ENCODE measurements around the gene PLEKHA1.

The PLEKHA1 gene

DNA sequence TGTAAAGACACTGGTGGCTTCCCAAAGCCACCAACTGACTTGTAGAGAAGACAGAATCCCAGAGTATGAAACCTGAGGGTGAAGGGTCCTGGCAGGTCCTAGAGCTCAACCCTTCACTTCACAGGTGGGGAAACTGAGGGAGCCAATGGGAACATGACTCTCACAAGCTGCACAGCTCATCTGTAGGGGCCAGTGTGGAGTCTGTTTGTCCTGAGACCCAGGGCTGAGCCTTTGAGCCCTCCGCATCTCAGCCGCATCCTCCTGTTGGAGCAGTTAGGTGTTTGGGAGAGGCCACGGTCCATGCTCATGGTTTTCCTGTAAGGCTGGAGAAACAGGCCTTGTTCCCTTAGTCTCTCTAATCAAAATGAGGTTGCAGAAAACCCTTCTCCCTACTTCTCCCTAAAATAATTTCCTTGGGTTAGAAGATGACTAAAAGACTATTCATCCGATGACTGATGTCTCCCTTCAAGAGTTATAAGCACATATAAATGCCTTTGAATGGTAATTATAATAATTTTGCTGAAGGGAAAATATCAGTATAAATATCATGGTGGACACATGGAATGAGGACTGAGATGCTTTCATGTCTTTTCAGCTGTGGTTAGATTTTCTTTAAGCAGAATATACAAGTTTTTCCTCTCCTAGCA lies 97.1 kb downstream of the PLEKHA1 start:
- no peaks in the 10 kb centered on the region for H3K9me3 ChIP-seq (ENCODE audit: control insufficient read depth in 5 of 5, low read length in 5 of 5)
- H3K4me3 ChIP-seq (ENCODE audit: low read depth in 1 of 5, low read length in 5 of 5), result no peak overlapping the region
- no peak overlapping the region for H3K27ac ChIP-seq (ENCODE audit: low read depth, low read length)
- peaks cover 0 to 3% (median 0%) of the 10 kb centered on the region in 5 donors for H3K36me3 ChIP-seq (ENCODE audit: control insufficient read depth in 5 of 5, insufficient read depth in 5 of 5, low read length in 5 of 5)
- no peaks in the 10 kb centered on the region for H3K27me3 ChIP-seq (ENCODE audit: control insufficient read depth in 5 of 5, insufficient read depth in 4 of 5, low read length in 5 of 5)
- no peak overlapping the region for H3K9ac ChIP-seq (ENCODE audit: low read length in 5 of 5)
- H3K4me1 ChIP-seq (ENCODE audit: control insufficient read depth in 5 of 5, insufficient read depth in 5 of 5, low read length in 5 of 5), result peaks cover 22 to 50% (median 44%) of the 10 kb centered on the region in 5 donors

DNA sequence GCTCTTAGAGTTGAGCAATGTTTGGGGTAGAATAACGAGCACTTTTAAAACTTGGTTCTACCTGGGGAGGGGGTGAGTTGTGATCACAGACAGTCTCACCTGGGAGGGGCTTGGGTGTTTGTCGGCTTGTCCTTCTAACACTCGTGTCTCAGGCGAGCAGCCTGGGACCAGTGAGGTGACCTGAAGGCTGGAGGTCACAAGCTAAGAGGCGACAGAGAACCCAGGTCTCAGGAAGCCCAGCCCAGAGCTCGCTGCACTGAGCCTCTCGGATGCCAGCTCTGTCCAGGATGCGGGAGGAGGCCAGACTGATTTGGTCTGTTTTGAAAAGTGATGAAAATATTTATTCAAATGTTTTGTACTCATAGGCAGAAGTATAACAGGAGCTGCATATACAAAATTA lies 98.6 kb downstream of the PLEKHA1 start:
- no peak overlapping the region for H3K27ac ChIP-seq (ENCODE audit: low read depth, low read length)
- H3K9me3 ChIP-seq (ENCODE audit: control insufficient read depth in 5 of 5, low read length in 5 of 5), result no peaks in the 10 kb centered on the region
- H3K4me1 ChIP-seq (ENCODE audit: control insufficient read depth in 5 of 5, insufficient read depth in 5 of 5, low read length in 5 of 5), result peaks cover 22 to 46% (median 44%) of the 10 kb centered on the region in 5 donors
- H3K9ac ChIP-seq (ENCODE audit: low read length in 5 of 5), result no peak overlapping the region
- H3K36me3 ChIP-seq (ENCODE audit: control insufficient read depth in 5 of 5, insufficient read depth in 5 of 5, low read length in 5 of 5), result no peaks in the 10 kb centered on the region
- no peak overlapping the region for H3K4me3 ChIP-seq (ENCODE audit: low read depth in 1 of 5, low read length in 5 of 5)
- no peaks in the 10 kb centered on the region for H3K27me3 ChIP-seq (ENCODE audit: control insufficient read depth in 5 of 5, insufficient read depth in 4 of 5, low read length in 5 of 5)

DNA sequence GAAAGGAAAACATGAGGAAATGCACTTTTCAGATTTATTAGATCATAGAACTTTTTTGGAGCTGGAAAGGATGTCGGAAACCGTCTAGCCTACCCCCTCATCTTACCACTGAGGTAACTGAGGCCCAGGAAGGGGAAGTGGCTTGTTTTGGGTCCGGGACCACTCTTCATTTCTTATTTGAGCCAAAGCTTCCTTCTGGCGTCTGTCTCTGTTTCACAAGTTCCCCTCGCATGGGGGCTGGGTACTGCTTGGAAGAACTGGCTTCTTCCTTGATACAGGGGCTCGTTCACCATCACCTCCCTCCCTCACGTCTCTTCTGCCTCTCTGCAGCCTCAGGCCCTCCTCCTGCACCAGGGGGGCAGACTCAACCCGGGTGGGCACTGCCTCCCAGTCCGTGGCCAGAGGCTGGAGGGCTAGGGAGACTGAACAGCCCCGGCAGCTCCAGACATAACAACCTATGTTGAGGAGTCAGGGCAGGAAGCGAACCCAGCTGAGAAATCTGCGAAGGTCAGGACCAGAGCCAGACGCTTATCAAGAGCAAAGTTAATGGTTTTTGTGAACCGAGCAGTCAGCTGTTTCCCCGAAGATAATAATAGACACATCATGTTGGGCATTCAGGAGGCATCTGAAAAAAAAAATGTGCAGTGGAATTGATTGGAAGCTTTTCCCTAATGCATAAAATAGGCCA lies 99.8 kb downstream of the PLEKHA1 start:
- H3K27ac ChIP-seq (ENCODE audit: low read depth, low read length), result peak overlapping the region; percentile 30
- no peaks in the 10 kb centered on the region for H3K36me3 ChIP-seq (ENCODE audit: control insufficient read depth in 5 of 5, insufficient read depth in 5 of 5, low read length in 5 of 5)
- no peaks in the 10 kb centered on the region for H3K9me3 ChIP-seq (ENCODE audit: control insufficient read depth in 5 of 5, low read length in 5 of 5)
- peaks cover 15 to 37% (median 35%) of the 10 kb centered on the region in 5 donors for H3K4me1 ChIP-seq (ENCODE audit: control insufficient read depth in 5 of 5, insufficient read depth in 5 of 5, low read length in 5 of 5)
- H3K27me3 ChIP-seq (ENCODE audit: control insufficient read depth in 5 of 5, insufficient read depth in 4 of 5, low read length in 5 of 5), result no peaks in the 10 kb centered on the region
- H3K9ac ChIP-seq (ENCODE audit: low read length in 5 of 5), result no peak overlapping the region
- peak overlapping the region in 2 of 5 donors; percentile 32 to 38 for H3K4me3 ChIP-seq (ENCODE audit: low read depth in 1 of 5, low read length in 5 of 5)

DNA sequence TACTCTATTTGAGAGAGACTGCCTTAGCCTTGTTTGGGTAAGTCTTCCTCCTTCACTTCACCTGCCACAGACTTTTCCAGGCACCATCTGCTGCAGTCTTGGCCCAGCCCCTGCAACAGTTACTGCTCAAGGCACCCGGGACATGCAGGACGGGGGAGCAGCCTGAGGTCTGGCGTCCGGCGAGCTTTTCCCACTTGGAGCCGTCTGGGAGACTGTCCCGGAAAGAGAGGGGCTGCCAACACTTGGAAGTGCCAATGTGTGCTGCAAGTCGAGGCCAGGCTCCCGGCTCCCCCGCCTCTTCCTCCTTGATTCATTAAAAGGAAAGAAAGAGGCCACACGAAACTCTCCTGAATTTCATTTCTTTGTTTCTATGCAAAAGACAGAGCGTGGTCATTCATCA lies 100.6 kb downstream of the PLEKHA1 start:
- peak overlapping the region in 3 of 5 donors; percentile 18 to 38 (median 22) for H3K4me3 ChIP-seq (ENCODE audit: low read depth in 1 of 5, low read length in 5 of 5)
- H3K4me1 ChIP-seq (ENCODE audit: control insufficient read depth in 5 of 5, insufficient read depth in 5 of 5, low read length in 5 of 5), result peaks cover 13 to 34% (median 29%) of the 10 kb centered on the region in 5 donors
- no peak overlapping the region for H3K9ac ChIP-seq (ENCODE audit: low read length in 5 of 5)
- H3K27me3 ChIP-seq (ENCODE audit: control insufficient read depth in 5 of 5, insufficient read depth in 4 of 5, low read length in 5 of 5), result no peaks in the 10 kb centered on the region
- no peaks in the 10 kb centered on the region for H3K36me3 ChIP-seq (ENCODE audit: control insufficient read depth in 5 of 5, insufficient read depth in 5 of 5, low read length in 5 of 5)
- H3K27ac ChIP-seq (ENCODE audit: low read depth, low read length), result peak overlapping the region; percentile 30
- no peaks in the 10 kb centered on the region for H3K9me3 ChIP-seq (ENCODE audit: control insufficient read depth in 5 of 5, low read length in 5 of 5)

DNA sequence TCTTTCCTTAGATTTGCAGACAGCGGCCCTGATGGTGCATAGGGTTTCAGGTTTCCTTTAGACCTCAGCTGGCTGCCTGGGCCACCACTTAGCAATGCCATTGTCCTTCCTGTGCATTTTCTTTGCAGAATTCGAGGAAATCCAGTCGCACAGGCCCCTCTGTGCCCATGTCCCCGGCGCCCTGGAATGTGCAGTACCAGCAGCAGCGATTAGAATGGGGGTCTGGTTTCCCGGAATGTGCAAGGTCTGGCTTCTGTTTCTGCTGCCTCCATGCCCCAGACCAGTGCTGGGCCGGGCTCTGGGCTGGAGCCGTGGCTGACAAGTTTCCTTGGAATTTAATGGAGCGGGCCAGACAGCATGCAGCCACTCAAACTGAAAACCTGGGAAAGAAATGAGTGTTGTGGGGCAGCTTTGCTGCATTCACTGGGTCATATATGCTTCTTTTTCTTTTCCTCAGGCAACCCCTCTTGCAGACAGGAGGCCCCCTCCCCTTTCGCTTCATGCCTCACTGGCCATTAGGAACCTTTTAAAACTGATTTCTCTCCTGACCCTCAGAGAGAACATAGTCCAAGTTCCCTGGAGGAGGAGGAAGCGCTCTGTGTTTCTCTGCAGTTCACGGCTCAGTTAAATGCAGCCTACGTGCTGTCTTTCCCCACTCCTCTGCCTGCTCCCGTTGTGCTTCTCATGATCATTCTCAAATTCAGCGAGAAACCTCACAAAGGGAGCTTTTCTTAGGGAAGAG lies 101.3 kb downstream of the PLEKHA1 start:
- Histone ChIP-seq H3K27ac (ENCODE audit: low read depth, low read length) (peak overlapping the region; percentile 30), H3K9ac (ENCODE audit: low read length in 5 of 5) (no peak overlapping the region), H3K9me3 (ENCODE audit: control insufficient read depth in 5 of 5, low read length in 5 of 5) (no peaks in the 10 kb centered on the region), H3K27me3 (ENCODE audit: control insufficient read depth in 5 of 5, insufficient read depth in 4 of 5, low read length in 5 of 5) (no peaks in the 10 kb centered on the region), H3K4me1 (ENCODE audit: control insufficient read depth in 5 of 5, insufficient read depth in 5 of 5, low read length in 5 of 5) (peaks cover 13 to 34% (median 29%) of the 10 kb centered on the region in 5 donors), H3K36me3 (ENCODE audit: control insufficient read depth in 5 of 5, insufficient read depth in 5 of 5, low read length in 5 of 5) (no peaks in the 10 kb centered on the region), H3K4me3 (ENCODE audit: low read depth in 1 of 5, low read length in 5 of 5) (no peak overlapping the region)

DNA sequence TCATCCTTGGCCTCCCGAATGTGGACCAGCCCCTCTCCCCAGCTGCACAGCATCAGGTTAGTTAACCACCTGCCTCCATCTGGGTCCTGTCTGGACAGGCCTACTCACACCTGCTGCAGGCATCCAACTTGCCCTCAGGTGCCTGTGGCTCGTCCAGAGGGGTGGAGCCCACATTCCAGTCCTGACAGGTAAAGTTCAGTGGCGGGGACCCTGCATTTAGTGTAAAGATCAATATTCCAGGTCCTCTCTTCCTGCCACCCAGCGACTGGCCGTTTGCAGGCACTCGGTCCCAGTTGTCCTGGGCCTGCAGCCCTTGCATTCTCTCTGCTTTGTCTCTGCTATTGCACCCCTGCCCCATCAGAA lies 101.8 kb downstream of the PLEKHA1 start:
- Histone ChIP-seq H3K4me3 (ENCODE audit: low read depth in 1 of 5, low read length in 5 of 5) (no peak overlapping the region), H3K36me3 (ENCODE audit: control insufficient read depth in 5 of 5, insufficient read depth in 5 of 5, low read length in 5 of 5) (no peaks in the 10 kb centered on the region), H3K27ac (ENCODE audit: low read depth, low read length) (no peak overlapping the region), H3K27me3 (ENCODE audit: control insufficient read depth in 5 of 5, insufficient read depth in 4 of 5, low read length in 5 of 5) (no peaks in the 10 kb centered on the region), H3K4me1 (ENCODE audit: control insufficient read depth in 5 of 5, insufficient read depth in 5 of 5, low read length in 5 of 5) (peaks cover 13 to 37% (median 33%) of the 10 kb centered on the region in 5 donors), H3K9ac (ENCODE audit: low read length in 5 of 5) (no peak overlapping the region), H3K9me3 (ENCODE audit: control insufficient read depth in 5 of 5, low read length in 5 of 5) (no peaks in the 10 kb centered on the region)

DNA sequence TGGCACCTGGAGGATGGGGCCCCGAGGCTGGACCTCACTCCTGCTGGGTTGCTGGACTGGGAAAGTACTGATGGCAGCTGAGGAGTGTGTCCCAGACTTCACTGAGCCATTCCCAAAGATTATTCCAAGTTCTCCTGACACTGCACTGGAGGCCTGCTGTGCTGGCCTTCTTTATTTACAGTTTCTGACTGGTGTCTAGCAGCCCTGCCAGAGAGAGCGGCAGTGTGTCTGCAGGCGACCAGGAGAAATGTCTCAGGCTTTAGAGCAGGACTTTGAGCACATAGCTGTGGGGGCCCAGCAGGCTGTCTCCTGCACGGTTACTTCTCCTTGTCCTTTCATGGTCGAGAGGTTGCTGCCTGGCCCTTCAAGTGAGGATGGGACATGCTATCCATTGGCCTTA lies 102.9 kb downstream of the PLEKHA1 start:
- Histone ChIP-seq H3K27ac (ENCODE audit: low read depth, low read length) (no peak overlapping the region), H3K9me3 (ENCODE audit: control insufficient read depth in 5 of 5, low read length in 5 of 5) (no peaks in the 10 kb centered on the region), H3K27me3 (ENCODE audit: control insufficient read depth in 5 of 5, insufficient read depth in 4 of 5, low read length in 5 of 5) (no peaks in the 10 kb centered on the region), H3K4me3 (ENCODE audit: low read depth in 1 of 5, low read length in 5 of 5) (no peak overlapping the region), H3K4me1 (ENCODE audit: control insufficient read depth in 5 of 5, insufficient read depth in 5 of 5, low read length in 5 of 5) (peaks cover 13 to 37% (median 35%) of the 10 kb centered on the region in 5 donors), H3K36me3 (ENCODE audit: control insufficient read depth in 5 of 5, insufficient read depth in 5 of 5, low read length in 5 of 5) (no peaks in the 10 kb centered on the region), H3K9ac (ENCODE audit: low read length in 5 of 5) (no peak overlapping the region)

DNA sequence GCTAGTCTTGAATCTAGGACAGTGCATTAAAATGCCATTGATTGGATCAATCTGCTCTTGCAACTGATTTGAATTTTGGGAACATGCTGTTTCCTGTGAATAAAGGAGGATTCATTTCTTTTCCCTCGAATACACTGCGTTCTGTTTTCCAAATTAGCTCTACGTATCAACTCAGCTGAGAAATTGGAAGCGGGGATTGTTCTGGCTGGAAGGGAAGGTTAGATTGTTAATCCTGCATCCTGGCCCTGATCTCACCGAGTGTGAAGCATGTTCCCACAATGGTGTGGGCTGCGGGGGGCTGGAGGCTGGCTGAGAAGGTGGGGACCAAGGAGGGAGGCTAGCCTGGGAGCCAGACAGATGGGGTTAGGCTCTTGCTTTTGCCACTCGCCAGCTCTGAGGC lies 104.5 kb downstream of the PLEKHA1 start:
- Histone ChIP-seq H3K4me3 (ENCODE audit: low read depth in 1 of 5, low read length in 5 of 5) (no peak overlapping the region), H3K27me3 (ENCODE audit: control insufficient read depth in 5 of 5, insufficient read depth in 4 of 5, low read length in 5 of 5) (no peaks in the 10 kb centered on the region), H3K9me3 (ENCODE audit: control insufficient read depth in 5 of 5, low read length in 5 of 5) (no peaks in the 10 kb centered on the region), H3K27ac (ENCODE audit: low read depth, low read length) (no peak overlapping the region), H3K4me1 (ENCODE audit: control insufficient read depth in 5 of 5, insufficient read depth in 5 of 5, low read length in 5 of 5) (peaks cover 13 to 32% (median 30%) of the 10 kb centered on the region in 5 donors), H3K9ac (ENCODE audit: low read length in 5 of 5) (no peak overlapping the region), H3K36me3 (ENCODE audit: control insufficient read depth in 5 of 5, insufficient read depth in 5 of 5, low read length in 5 of 5) (no peaks in the 10 kb centered on the region)

DNA sequence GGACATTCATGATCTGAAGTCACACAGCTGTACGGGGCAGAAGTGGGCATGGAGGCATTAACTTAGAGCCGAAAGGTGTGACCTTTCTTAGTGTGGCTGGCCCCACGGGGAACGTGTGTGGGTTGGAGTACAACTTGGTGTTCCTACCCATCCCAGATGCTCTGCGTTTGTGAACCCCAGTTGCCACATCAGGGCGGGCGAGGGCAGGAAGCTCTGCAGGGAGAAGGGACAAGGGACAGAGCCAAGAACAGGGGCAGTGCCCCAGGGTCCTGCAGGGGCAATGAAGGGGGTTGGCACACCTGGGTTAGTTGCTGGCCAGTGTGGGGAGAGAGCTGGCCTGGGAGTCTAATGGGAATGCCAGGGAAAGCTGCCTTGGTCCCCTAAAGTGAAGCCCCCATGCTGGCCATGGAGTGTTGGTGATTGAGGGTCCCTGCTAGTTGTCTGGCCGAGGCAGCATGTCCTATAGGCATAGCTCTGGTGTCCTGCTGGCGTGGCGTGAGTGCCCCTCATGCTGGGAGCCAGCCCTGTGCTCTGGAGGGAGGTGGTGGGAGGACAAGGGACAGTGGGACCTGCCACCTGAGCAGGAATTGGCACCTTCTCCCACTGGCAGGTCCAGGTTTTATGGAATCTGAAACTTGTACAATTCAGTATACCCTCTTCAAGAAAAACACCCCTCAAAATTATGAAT lies 105.8 kb downstream of the PLEKHA1 start:
- no peak overlapping the region for H3K9ac ChIP-seq (ENCODE audit: low read length in 5 of 5)
- no peaks in the 10 kb centered on the region for H3K27me3 ChIP-seq (ENCODE audit: control insufficient read depth in 5 of 5, insufficient read depth in 4 of 5, low read length in 5 of 5)
- H3K4me3 ChIP-seq (ENCODE audit: low read depth in 1 of 5, low read length in 5 of 5), result no peak overlapping the region
- peaks cover 6 to 22% (median 20%) of the 10 kb centered on the region in 5 donors for H3K4me1 ChIP-seq (ENCODE audit: control insufficient read depth in 5 of 5, insufficient read depth in 5 of 5, low read length in 5 of 5)
- H3K9me3 ChIP-seq (ENCODE audit: control insufficient read depth in 5 of 5, low read length in 5 of 5), result no peaks in the 10 kb centered on the region
- H3K27ac ChIP-seq (ENCODE audit: low read depth, low read length), result no peak overlapping the region
- no peaks in the 10 kb centered on the region for H3K36me3 ChIP-seq (ENCODE audit: control insufficient read depth in 5 of 5, insufficient read depth in 5 of 5, low read length in 5 of 5)
